RWPE2 (cell line): ENCODE results near the gene AKT1S1.

ENCODE experiments used
- ATAC-seq: fragments of 200-7000 bp; cut with Tn5 transposase; 3 replicates; pipeline ENCODE4 v1.9.1; 2021; ENCODE audit warnings: low read depth
- DNase-seq: peaks from one replicate; pipeline ENCODE4 v3.0.0-alpha.2; 2020; ENCODE audit warnings: low spot score
- H3K27ac ChIP-seq: fragments of 450-650 bp; 2 replicates; pipeline ENCODE4 v1.5.1; 2017; ENCODE audit warnings: mild to moderate bottlenecking; ENCODE audit not compliant: poor library complexity, severe bottlenecking
- H3K27me3 ChIP-seq: fragments of 250-450 bp; sonication (Bioruptor Pico); 2 replicates; pipeline ENCODE4 v1.5.1; 2021; ENCODE audit warnings: mild to moderate bottlenecking, moderate library complexity; ENCODE audit not compliant: insufficient read depth, poor library complexity, severe bottlenecking
- H3K36me3 ChIP-seq: fragments of 250-450 bp; sonication (Bioruptor Pico); 2 replicates; pipeline ENCODE4 v1.5.1; 2020; ENCODE audit warnings: low read depth, mild to moderate bottlenecking, moderate library complexity
- H3K4me1 ChIP-seq: fragments of 250-450 bp; sonication (Bioruptor Pico); 2 replicates; pipeline ENCODE4 v1.5.1; 2021; ENCODE audit warnings: mild to moderate bottlenecking, moderate library complexity; ENCODE audit not compliant: insufficient read depth, poor library complexity, severe bottlenecking
- H3K4me3 ChIP-seq: fragments of 250-450 bp; sonication (Bioruptor Pico); 2 replicates; pipeline ENCODE4 v1.5.1; 2021; ENCODE audit warnings: mild to moderate bottlenecking, moderate library complexity; ENCODE audit not compliant: severe bottlenecking
- H3K9me3 ChIP-seq: fragments of 250-450 bp; sonication (Bioruptor Pico); 2 replicates; pipeline ENCODE4 v1.5.1; 2021; ENCODE audit warnings: mild to moderate bottlenecking, moderate library complexity; ENCODE audit not compliant: severe bottlenecking
- CTCF ChIP-seq: fragments of 450-650 bp; IDR thresholded peaks from one replicate; pipeline ENCODE4 v1.5.1; 2017; ENCODE audit warnings: mild to moderate bottlenecking, moderate library complexity; ENCODE audit not compliant: poor library complexity, severe bottlenecking

AKT1S1 gene

GRCh38 chr19:49872245-49873128 lies 4.7 kb downstream of the AKT1S1 start:
- Histone ChIP-seq H3K36me3 (peaks cover 5% of the 10 kb centered on the region; the same call in 1 of the 2 replicates), H3K4me1 (peaks cover 5% of the 10 kb centered on the region), H3K9me3 (no peaks in the 10 kb centered on the region), H3K4me3 (no peak overlapping the region), H3K27me3 (no peaks in the 10 kb centered on the region), H3K27ac (no peak overlapping the region)
- TF ChIP-seq CTCF: no peak
- DNase-seq (no peak), ATAC-seq (no peak)

GRCh38 chr19:49871349-49871985 lies 5.7 kb downstream of the AKT1S1 start:
- TF ChIP-seq CTCF: no peak
- H3K4me1 ChIP-seq: peaks cover 5% of the 10 kb centered on the region
- H3K27me3 ChIP-seq: no peaks in the 10 kb centered on the region
- H3K27ac ChIP-seq: no peak overlapping the region
- ATAC-seq (no peak), DNase-seq (no peak)
- H3K9me3 ChIP-seq: no peaks in the 10 kb centered on the region
- H3K4me3 ChIP-seq: no peak overlapping the region
- peaks cover 5% of the 10 kb centered on the region; the same call in 1 of the 2 replicates for H3K36me3 ChIP-seq

- no peaks in the 10 kb centered on the region for H3K27me3 ChIP-seq
- no peaks in the 10 kb centered on the region for H3K9me3 ChIP-seq
- ATAC-seq: no peak
- peak overlapping the region; percentile 43 for H3K4me3 ChIP-seq
- no peak for TF ChIP-seq CTCF
- H3K4me1 ChIP-seq: peaks cover 15% of the 10 kb centered on the region
- peaks cover 12% of the 10 kb centered on the region for H3K36me3 ChIP-seq
- DNase-seq: no peak
- peak overlapping the region; percentile 83 for H3K27ac ChIP-seq
Observed at GRCh38 chr19:49870309-49870901, 6.8 kb downstream of the AKT1S1 start.

- H3K36me3 ChIP-seq: peaks cover 18% of the 10 kb centered on the region
- TF ChIP-seq CTCF: no peak
- H3K27ac ChIP-seq: peak overlapping the region; percentile 83
- H3K4me3 ChIP-seq: peak overlapping the region; percentile 43
- H3K9me3 ChIP-seq: no peaks in the 10 kb centered on the region
- ATAC-seq (peak; percentile 75), DNase-seq (peak; percentile 93)
- H3K4me1 ChIP-seq: peaks cover 15% of the 10 kb centered on the region
- H3K27me3 ChIP-seq: no peaks in the 10 kb centered on the region
Observed at GRCh38 chr19:49869484-49870308, 7.5 kb downstream of the AKT1S1 start.
